Retinal pigment epithelial cell (primary cell): Measurements from ENCODE around the gene ADGRD2.

ENCODE experiments used
- DNase-seq: peaks from one replicate; pipeline ENCODE4 v3.0.0-alpha.2; 2010; ENCODE audit warnings: low read depth
- H3K4me3 ChIP-seq: 2 replicates; pipeline ENCODE4 v1.5.1; 2011; ENCODE audit warnings: mild to moderate bottlenecking, low read length, control low read depth, moderate library complexity
- CTCF ChIP-seq: conservative IDR thresholded peaks from 2 replicates; pipeline ENCODE4 v1.5.1; 2011; ENCODE audit warnings: low read depth, low read length, control low read depth, inconsistent platforms

The ADGRD2 gene

GRCh38 chr9:124490004-124490403 lies 39.8 kb downstream of the ADGRD2 start:
- TF ChIP-seq CTCF, result no peak
- DNase-seq, result no peak
- no peak overlapping the region for H3K4me3 ChIP-seq

DNA sequence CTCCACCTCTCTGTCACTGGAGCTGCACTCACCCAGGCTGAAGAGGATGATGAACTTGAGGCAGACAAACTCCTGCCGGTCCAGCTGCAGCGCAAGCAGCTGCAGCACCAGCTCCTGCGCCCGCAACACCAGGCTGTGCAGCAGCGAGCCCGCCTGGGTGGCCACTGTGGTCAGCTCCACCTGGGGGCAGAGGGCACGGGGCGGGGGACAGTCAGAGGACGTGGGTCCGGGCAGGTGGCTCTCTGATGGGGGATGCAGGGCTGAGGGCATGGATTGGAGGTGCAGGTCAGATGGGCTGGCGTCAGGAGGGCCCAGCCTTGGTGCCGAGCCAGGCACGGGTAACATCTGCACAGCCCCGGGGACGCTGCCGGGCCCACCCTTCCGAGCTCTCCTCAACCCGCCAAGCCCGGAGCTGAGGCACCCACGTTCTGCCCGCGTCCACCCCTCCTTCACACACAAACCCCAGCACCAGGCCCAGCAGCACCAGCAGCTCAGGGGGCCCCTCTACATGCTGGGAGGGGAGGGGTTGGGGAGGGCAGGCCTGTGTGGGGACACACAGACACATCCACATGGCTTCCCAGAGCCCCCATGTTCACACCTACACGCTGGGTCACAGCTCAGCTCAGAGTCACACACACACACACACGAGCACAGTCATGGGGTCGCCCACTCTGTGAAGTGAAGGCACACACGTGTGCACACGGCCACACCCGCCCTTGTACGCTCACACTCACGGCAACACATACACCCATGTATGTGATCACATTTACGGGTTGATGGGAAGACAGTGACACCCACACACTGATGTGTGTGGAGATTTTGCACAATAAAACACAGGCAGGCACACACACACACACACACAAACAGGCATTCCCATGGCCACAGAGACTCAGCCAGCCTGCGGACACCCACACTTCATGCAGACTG lies 41.1 kb downstream of the ADGRD2 start:
- H3K4me3 ChIP-seq, result no peak overlapping the region
- TF ChIP-seq CTCF, result no peak
- no peak for DNase-seq

DNA sequence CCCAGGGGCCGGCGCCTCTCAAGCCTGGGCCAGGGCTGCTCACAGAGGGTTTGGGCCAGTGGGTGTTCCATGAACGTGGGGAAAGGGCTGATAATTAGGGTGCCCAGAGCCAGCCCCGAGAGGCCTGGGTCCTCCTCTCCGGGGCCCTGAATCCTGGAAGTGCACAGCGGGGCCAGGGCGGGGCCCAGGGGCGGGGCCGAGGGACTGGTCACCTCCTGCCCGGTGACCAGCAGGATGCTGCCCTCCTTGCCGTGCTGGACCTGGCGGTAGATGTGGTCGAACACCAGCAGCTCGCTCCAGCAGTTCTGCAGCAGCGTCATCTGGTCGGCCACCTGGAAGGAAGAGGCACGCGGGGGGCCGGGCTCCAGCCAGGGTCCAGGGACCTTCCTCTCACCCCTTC lies 42.6 kb downstream of the ADGRD2 start:
- no peak for TF ChIP-seq CTCF
- DNase-seq, result no peak

DNA sequence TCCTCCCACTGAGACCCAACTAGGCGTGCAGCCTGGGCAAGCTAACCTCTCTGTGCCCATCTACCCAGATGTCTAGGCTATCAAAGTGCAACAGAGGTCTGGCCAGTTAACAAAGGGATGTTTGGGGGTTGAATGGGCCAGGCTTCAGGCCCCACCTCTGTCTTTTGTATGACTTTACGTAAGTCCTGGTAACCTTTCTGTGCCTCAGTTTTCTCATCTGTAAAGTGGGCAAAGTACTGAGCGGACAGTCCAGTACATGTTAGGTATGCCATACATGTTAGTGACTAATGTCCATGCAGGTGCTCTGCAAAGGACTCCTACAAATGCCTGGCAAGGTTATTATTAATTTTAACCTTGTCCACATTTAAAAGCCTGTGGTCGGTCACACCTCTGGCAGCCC lies 43.0 kb downstream of the ADGRD2 start:
- no peak for TF ChIP-seq CTCF
- no peak for DNase-seq
- H3K4me3 ChIP-seq, result no peak overlapping the region

More for the DNA sequence above, 42.6 kb downstream of the ADGRD2 start:
- H3K4me3 ChIP-seq, result no peak overlapping the region

- no peak for TF ChIP-seq CTCF
- no peak for DNase-seq
- no peak overlapping the region for H3K4me3 ChIP-seq
Observed at GRCh38 chr9:124493794-124494479, 43.7 kb downstream of the ADGRD2 start.

GRCh38 chr9:124495126-124496074 lies 45.1 kb downstream of the ADGRD2 start:
- H3K4me3 ChIP-seq, result no peak overlapping the region
- no peak for TF ChIP-seq CTCF
- no peak for DNase-seq
